ENCODE data around the gene IL25. TPM values are rescaled to one million over a fixed set of nuclear protein-coding genes. Genes with fewer than 3 reads are reported as not detected.

IL25 gene
- not detected in 2 replicates for total RNA-seq

GRCh38 chr14:23372509-23372908 is at the start of gene IL25:
Gene IL25 (plus strand): TSS chr14:23372809.

GRCh38 chr14:23352506-23353432 is 19.8 kb upstream of the IL25 start, which contains the start of gene SLC22A17:
Gene SLC22A17 (minus strand): TSS chr14:23352887.

DNA sequence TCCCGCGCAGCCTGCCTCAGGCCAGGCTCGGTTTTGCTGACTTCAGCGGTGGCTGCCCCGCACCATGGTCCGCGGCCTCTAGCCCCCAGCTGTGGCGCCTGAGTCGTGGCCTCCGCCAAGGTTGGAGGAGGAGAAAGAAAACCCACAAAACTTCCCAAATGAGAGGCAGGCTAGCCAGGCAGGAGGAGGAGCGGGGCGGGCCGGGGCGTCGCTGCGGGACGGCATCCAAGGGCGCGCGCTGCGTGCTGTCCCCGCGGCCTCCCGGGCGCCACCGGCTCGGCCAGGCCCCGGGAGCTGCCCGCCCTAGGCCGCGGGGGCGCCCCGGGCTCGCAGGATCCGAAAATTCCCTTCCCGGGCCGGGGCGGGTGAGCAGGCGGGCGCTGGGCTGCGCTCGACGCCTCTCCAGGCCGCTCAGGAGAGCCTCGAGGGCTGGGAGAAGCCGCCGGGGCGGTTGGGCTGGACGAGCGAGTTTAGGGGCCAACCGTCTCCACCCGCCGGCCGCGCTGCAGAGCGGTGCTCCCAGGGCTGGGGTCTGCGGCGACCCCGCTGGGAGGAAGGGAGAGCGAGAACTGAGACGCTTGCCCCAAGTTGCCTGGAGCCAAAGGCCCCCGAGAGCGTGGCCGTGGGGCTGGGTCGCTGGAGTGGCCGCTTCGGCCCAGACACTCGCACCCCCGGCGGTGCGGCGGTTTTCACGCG is 7.4 kb upstream of the IL25 start, which contains the start of gene EFS:
Gene EFS, minus strand, starts transcription at position 137 of the 696 bp plus-strand sequence. CDS start 147 bp downstream, outside the sequence.

DNA sequence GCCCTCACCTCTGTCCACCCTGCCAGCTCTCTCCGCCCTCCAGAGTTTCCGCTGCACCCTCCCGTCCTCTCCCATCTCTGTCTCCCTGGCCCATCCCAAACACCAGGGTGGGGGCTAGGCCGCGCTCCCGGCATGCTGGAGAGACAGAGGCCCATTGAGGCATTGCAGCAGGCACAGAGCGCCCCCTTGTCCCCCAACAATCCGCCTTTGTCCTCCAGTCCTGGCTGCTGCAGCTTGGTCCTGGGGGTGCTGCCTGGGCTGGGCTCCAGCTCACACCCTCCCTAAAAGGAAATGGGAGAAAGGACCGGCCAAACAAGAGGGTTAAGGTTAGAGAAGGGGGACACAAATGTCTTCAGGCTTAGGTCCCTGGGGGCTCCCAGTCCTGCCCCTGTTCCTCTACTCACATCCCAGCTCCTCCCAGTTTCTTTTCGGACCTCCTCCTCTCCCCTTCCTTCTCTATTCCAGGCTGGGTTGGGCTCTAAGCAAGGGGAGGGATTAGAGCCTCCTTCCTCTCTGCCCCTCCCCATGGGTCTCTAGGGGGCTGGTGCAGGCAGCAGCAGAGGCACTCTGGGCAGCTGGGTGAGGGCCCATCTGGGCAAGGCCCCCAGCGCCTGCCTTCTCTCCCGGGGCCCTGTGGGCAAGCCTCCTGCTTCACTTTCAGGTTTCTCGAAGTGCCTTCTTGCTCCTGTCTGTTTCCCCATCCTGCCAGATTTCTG is 4.0 kb downstream of the IL25 start, which contains the start of gene CMTM5:
Gene CMTM5, plus strand, starts transcription at position 565 of the 716 bp plus-strand sequence. CDS start 206 bp downstream, outside the sequence.

DNA sequence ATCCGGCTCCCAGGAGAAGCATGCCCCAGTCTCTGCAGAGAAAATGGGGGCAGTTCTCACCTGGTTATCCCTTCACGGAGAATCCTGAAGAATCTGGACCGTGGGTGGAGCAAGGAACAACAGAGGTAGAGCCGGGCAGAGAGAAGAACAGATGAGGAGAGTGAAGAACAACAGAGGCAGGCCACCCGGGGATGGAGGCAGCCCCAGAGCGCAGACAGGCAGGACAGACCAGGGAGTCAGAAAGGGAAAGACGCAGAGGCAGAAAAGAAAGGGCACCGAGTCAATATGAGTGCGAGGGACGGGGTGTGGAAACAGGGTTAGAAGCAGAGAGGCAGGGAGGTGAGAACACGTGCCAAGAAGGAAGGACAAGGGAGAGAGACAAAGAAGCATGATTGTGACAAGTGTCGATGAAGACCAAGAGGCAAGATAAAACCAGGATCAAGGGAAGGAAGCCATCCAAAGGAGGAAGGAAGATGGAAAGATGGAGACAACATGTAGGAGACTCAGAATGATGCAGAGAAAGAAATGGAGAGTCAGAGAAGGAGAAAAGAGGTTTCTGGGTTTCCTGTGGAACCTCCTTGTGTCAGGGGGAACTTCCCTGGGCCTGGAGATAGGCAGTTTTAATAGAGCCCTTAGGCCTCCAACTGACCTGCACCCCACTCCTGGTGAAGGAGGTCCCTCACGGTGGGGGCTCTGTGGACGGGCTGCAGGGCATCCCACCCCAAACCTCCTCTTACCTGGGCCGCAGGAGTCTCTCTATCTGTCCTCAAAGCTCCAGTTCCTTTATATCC is 35.1 kb downstream of the IL25 start, which contains the start of gene MYH6:
Gene MYH6, minus strand, starts transcription at position 758 of the 791 bp plus-strand sequence. CDS start 1,050 bp downstream, outside the sequence.

Other genes with a start within 250 kb of the IL25 start
- 21.5 and 26.0 TPM in 2 replicates for gene SLC7A8, start 189.1 kb upstream of the IL25 start, total RNA-seq
- gene RNF212B, start 134.9 kb upstream of the IL25 start, total RNA-seq = not detected in 2 replicates
- 3.0 and 6.5 TPM in 2 replicates for gene HOMEZ, start 86.7 kb upstream of the IL25 start, total RNA-seq
- gene PPP1R3E, start 70.0 kb upstream of the IL25 start, total RNA-seq = 2.9 and 4.2 TPM in 2 replicates
- 19.7 and 27.3 TPM in 2 replicates for gene BCL2L2, start 66.0 kb upstream of the IL25 start, total RNA-seq
- 105 and 119 TPM in 2 replicates for gene PABPN1, start 51.4 kb upstream of the IL25 start, total RNA-seq
- gene SLC22A17, start 19.9 kb upstream of the IL25 start, total RNA-seq = 8.1 and 36.4 TPM in 2 replicates
- gene EFS, start 7.6 kb upstream of the IL25 start, total RNA-seq = 5.5 and 7.6 TPM in 2 replicates
- 0.22 and 0.50 TPM in 2 replicates for gene CMTM5, start 4.2 kb downstream of the IL25 start, total RNA-seq
- not detected in 2 replicates for gene MYH6, start 35.5 kb downstream of the IL25 start, total RNA-seq
- gene MYH7, start 62.9 kb downstream of the IL25 start, total RNA-seq = not detected in 2 replicates
- 55.2 and 67.5 TPM in 2 replicates for gene NGDN, start 96.9 kb downstream of the IL25 start, total RNA-seq
- gene ZFHX2, start 179.0 kb downstream of the IL25 start, total RNA-seq = 0.11 and 0.62 TPM in 2 replicates
- gene THTPA, start 183.5 kb downstream of the IL25 start, total RNA-seq = 14.5 and 20.6 TPM in 2 replicates
- 11.6 and 12.1 TPM in 2 replicates for gene AP1G2, start 195.0 kb downstream of the IL25 start, total RNA-seq
- gene JPH4, start 206.0 kb downstream of the IL25 start, total RNA-seq = under 0.01 TPM in 1 of 2 replicates, not detected in the other

Measured in uterine smooth muscle cell (primary cell).